Hepatocyte (in vitro differentiated cells): ENCODE data around the gene NOSIP.

ENCODE experiments used
- CTCF ChIP-seq: fragments of 200-600 bp; sonication (generic); IDR thresholded peaks from 2 replicates; pipeline ENCODE4 v1.5.1; 2016; ENCODE audit warnings: antibody characterized with exemption, mild to moderate bottlenecking; ENCODE audit not compliant: poor library complexity
- EZH2 ChIP-seq: fragments of 200-600 bp; sonication (generic); IDR thresholded peaks from 2 replicates; pipeline ENCODE4 v1.6.1; 2016; ENCODE audit warnings: antibody characterized with exemption, mild to moderate bottlenecking, borderline replicate concordance
- EZH2phosphoT487 ChIP-seq: fragments of 200-600 bp; sonication (generic); IDR thresholded peaks from one replicate; pipeline ENCODE4 v1.6.1; 2018; ENCODE audit warnings: antibody characterized with exemption, mild to moderate bottlenecking, low read depth, moderate library complexity; ENCODE audit not compliant: unreplicated experiment, severe bottlenecking

GRCh38 chr19:49579193-49579592 lies 1.2 kb downstream of the NOSIP start:
- TF ChIP-seq CTCF (no peak), EZH2phosphoT487 (no peak), EZH2 (no peak)
